Stimulated activated CD8-positive, alpha-beta memory T cell treated with anti-CD3 and anti-CD28 coated beads, Interleukin-15, amount 100 ng/mL, for 24 hours (primary cell): Measurements from ENCODE around the gene FARP1.

Experiments used
- DNase-seq: peaks from one replicate; pipeline ENCODE4 v3.0.0-alpha.2; 2020; ENCODE audit warnings: low read depth

Gene FARP1

DNA sequence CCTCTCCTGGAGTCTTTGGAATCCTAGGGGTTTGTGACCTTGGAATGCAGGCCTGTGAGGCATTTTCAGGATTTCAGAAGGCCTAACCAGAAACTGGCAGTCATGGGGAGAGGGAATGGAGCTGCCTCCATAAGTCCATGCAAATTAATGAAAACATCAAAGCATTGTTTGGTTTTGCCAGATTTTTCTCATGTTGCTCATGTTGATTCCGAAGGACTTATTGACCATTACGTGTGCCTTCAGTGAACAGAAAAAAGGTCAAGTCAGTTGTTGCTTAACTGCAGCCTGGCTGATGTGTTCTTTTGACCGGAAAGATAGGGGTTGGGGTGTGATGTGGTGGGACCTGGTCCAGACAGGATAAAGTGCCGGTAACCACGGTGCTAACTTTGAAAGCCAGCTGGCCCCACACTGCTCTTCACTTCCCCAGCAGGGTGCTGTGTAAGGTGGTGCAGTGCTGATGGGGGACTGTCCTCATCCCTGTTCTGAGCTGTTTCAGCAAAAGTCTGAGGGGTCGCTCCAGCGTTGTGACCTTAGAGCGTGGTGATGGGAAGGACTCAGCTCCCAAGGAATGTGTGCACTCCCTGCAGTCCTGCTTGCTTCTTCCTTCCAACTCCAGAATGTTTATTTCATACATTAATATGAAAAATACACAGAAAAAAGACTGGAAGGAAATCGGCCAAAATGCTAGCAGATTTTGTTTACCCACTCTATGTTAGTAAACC lies 30.7 kb downstream of the FARP1 start:
- DNase-seq = no peak

DNA sequence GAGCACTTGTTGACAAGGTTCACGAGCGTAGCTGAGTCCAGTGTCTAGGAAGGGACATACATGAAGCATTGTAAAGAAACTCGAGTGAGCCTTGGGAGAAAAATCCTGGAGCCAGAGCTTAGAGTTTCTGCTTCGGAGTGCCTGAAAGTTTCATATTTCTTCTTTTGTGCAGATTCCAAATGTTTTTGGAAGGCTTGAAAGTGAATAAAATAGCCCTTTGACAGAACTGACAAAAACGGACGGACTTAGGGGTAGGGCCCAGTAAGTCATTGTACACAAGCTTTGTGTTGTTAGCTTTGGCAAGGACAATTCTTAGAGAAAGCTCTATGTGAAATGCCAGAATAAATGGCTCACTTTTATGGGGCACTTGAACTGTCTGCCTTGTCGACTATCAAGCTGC lies 31.4 kb downstream of the FARP1 start:
- DNase-seq = no peak

DNA sequence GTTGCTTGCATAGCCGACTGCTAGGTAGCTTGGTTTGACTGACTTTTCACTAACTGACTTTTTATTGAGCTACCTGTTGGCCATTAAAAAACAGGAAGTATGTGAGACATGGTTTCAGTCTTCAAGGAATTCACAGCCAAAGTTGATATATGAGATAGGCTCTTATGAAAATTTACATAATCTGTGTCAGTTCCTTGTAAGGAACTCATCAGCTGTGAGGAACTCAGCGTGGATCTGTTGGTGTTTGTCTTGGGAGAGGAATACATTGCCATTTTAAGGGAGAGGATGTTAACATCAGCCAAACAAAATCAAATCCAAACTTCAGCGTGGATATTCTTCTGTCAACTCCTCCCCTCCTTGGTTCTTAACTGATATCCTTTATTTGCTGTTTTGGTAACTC lies 32.1 kb downstream of the FARP1 start:
- no peak for DNase-seq

DNA sequence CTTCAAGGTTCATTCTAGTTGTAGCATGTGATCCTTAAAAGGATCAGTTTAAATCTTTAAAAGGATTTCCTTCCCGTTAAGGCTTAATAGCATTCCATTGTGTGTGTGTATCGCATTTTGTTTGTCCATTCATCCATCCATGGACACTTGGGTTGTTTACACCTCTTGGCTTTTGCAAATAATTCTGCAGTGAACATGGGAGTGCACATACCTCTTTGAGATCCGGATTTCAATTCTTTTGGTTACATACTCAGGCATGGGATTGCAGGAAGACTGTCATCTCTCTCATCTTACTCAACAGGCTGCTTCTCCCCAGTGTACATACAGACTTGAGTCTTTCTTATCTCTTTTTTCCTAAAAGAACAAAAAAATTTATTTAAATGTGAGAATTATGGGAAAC lies 32.9 kb downstream of the FARP1 start:
- DNase-seq = no peak

DNA sequence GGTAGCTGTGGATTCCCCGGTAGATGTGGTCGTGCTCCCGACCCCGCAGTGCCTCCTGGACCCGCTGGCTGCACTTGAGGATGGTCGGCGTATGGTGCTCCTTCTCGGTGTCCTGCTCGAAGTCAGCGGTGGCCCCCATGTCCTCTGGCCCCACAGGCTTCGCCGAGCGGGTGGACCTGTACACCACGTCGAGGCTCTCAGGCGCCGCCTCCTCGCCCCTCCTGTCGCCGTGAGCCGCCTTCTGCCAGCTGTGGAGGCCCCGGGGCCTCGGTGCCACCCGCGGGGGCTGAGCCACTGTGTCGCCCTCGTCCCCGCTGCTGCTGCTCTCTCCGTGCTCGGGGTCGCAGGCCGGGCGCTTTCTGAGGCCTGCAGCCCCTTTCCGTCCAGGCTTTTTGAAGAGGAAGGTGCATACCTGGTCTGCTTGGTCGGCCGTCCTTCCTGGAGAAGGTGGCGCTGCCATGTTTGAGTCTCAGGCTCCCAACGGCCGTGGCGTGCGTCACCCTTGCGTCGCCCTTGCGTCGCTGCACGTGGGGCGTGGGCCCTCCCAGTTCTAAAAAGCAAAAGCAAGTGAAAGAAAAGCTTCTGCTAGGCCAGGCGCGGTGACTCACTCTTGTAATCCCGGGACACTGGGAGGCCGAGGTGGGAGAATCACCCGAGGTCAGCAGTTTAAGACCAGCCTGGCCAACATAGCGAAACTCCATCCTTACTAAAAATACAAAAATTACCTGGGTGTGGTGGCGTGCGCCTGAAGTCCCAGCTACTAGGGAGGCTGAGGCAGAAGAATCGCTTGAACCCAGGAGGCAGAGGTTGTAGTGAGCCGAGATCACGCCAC lies 34.1 kb downstream of the FARP1 start, which contains the start of gene RNF113B:
Gene RNF113B (minus strand): TSS at position 493 of the 832 bp plus-strand sequence. CDS start 33 bp downstream, at position 460.
- no peak for DNase-seq

DNA sequence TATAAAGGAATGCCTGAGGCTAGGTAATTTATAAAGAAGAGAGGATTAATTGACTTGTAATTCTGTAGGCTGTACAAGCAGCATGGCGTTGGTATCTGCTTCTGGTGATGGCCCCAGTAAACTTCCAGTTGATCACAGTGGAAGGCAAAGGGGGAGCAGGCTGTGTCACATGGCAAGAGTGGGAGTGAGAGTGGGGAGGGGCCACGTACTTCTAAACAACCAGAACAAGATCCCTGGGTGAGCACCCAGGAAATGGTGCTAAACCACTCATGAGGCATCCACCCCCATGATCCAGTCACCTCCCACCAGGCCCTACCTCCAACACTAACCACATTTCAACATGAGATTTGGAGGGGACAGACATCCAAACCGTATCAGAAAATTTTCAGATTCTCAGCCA lies 37.2 kb downstream of the FARP1 start:
- DNase-seq = no peak

DNA sequence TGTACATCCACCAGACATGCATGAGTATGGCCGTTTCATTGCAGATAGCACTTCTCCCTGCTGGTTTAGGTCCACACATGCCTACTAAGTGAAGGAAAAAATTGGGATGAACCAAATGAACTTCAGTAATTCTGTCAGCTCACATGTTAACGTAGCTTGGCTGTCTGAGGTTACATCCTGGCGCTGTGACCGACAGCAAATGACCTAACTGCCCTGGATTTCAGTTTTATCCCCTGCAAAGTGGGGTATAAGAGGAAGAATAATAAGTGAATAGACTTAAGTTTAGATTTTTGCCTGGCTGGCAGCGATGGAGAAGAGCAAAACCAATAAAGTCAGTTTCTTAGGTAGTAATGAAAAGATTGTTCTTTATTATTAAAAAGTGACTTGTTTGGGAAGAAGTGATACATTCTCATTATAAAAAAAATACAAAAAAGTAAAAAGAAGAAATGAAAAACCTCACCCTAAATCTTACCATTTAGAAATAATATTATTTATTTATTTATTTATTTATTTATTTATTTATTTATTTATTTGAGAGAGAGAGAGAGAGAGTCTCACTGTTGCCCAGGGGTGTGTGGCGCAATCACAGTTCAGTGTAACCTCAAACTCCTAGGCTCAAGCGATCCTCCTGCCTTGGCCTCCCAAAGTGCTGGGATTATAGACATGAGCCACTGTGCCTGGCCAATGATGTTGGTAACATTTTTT lies 38.4 kb downstream of the FARP1 start:
- no peak for DNase-seq

DNA sequence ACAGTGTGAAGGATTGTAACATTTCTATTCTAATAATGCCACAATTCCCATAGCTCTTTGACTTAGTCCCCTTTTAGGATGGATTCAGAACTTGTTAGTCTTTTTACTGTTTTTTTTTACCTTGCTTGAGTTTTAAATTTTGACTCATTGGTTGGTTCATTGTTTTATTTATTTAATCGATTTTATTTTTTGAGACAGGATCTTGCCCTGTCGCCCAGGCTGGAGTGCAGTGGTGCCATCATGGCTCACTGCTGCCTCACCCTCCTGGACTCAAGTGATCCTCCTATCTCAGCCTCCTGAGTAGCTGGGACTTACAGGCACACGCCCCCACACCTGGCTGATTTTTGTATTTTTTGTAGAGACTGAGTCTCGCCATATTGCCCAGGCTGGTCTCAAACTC lies 39.3 kb downstream of the FARP1 start:
- DNase-seq = no peak

DNA sequence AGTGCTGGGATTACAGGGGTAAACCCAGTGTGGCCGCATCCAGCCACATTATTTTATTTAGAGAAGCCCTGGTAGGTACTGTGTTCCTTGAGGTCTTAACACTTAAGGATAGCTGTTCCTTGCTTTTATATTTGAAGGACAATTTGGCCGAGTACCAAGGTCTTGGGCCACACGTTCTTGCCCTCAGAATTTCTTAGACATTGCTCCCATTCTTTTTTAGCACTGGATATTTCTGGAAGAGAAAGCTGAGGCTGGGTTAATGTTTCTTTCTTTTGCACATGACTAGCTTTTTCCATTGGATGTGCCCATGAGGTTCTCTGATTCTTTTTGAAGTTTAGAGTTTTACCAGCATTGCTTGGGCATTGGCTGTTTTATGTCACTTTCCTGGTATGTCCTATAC lies 39.7 kb downstream of the FARP1 start:
- DNase-seq = no peak

DNA sequence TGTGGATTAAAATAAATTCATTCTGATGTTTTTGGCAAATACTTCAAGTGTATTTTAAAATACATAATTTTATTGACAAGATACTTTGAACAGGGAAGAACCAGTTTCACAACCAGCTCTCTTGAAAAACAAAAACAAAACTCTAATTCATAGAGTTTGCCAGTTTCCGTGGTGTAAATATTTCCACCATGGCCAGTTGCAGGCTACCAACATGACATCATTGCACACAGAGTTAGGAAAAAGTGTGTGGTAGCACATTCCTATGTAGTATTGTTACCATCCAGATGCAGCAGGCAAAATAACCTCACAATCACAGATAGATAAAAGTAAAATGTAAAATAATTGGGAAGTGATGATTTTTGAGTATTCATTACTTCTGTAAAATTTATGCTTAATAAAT lies 41.9 kb downstream of the FARP1 start:
- no peak for DNase-seq

DNA sequence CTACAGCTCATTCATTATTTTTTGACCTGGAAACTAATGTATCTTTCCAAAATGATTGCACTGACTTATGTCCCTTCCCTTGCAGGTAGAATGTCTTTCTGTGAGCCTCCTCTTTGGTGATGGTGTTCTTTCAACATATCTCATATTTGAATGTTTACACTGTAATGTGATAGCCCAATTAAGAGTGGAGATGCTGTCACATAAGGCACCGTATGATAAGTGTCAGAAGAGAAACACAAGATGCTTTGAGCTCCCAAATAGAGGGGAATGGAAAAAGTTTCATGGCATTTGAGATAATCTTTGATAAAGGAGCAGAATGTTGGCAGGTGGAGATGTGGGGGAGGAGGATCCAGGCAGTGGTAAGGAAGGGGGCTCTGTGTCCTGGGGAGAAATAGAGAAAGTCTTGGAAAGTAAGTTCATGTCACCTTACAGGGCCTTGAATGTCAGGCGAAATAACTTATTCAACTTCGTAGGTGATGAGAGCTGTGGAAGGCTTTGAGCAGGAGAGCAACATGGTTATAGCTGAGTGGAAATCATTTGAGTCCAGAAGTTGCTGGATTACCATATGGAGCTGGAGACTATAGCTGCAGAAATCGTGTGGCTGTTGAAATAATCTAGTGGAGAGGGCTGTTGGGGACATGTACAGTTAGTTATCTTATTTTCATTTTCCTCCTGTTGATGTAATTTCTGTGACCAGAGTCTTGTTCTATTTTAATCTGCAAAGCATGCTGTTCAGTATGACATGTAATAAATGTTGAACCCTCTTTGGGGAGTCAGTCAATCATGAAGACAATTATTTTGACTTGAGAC lies 44.5 kb downstream of the FARP1 start:
- no peak for DNase-seq

DNA sequence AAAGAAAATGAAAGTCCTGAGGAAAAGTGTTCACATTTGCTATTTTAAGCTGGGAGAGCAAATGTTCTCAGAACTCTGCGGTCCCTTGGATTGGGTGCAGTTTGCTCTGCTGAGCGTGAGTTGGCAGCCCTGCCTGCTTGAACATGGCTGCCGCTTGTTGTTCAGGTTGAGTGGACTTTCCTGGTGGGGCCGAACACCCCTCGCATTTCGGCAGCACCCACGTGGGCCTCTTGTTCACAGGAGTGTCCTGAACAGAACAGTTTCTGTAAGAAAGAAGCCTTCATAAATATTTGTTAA lies 45.0 kb downstream of the FARP1 start:
- no peak for DNase-seq

DNA sequence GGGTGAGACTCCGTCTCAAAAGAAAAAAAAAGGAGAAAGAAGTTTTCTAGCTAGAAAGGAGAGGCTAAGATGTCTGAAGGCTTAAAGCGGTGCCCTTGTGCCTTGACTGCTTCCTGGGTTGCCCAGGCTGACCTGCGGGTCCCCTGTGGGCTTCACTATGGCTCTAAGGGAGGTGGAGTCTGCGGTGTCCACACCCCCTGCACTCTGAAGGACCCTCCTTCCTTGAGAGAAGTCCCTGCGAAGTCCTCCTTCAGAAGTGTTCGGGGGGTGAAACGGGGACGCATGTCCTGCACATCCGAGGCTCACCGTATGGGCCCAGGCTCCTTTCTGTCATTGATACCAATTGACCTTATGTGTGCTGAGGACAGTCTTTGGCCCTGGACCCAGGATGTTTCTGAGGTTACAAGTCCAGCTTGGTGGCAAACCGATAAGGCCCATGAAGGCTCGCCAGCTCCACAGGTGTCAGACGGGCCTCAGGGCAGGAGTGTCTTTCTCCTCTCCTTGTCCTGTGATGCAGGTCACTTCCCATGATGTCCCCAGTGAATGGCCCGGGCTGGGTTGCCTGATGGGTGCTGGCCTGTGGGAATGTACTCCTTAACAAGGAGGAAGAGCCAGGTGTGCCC lies 45.8 kb downstream of the FARP1 start:
- no peak for DNase-seq

DNA sequence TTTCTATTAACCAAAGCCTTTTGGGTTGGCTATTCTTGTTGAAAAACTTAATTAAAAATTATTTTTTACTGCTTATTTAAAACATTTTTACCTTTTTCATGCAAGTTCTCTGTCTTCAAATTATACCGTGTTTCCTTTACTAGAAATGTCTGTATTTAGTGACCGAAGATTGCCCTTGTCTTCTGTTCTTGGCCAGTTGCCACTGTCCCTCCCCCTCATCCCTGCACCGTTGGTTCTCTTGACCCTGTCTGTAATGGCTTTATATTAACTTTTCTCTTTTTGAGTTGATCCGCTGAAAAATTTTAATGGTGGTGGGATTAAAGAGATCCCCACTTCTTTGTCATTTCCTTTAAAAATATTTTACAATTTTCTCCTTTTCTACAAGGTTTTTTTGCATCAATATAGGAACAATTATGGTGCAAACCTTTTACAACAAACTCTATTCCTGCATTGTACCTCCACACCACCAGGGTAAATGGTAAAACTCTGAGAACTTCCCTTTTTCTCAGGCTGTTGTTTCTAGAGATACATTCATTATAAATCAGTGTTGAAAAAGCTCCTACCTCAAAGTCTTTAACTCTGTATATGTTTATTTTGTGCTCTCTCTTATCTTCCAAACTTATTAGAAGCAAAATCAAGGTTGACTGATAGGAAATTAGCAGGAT lies 47.1 kb downstream of the FARP1 start:
- DNase-seq = no peak

DNA sequence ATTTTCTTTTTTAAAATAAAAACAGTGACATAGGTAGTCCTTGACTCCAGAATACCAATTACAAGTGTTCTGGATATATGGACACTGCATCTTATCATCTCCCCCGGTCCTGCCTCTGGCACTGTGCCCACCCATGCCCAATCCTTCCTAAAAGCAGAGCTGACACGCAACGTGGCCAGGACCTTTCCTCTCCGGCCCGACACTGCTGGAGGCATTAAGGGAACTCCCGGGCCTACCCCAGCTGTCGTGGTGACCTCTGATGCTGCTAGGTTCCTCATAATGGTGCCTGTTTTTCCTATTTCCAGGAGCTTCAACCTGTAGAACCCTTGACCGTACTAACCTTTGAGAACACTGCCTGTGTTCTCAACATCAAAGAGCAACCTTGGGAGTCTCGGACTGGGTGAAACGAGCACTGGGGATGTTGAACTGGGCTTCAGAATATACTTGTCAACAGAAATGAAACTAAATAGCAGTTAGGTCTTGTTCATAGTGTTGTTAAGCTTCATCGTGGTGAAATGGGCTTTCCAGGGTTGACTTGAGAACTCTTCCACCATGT lies 48.1 kb downstream of the FARP1 start:
- DNase-seq = no peak

DNA sequence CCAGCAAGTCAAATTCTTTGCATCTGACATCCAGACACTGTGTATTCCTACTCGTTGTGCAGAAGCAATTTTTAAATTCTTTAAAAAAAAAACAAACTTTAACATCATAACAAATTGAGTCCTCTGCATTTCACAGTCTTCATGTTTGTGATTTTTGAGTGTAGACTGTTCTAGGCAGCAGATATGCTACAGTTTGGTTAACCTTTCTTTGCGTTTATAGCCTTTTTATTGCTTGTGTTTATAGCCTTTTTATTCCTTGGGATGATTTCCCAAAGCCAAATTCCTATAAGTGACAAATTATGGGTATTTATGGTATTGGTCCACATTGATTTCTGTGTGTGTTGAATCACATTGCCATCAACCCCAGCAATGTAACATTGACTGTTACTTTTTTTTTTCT lies 49.1 kb downstream of the FARP1 start:
- no peak for DNase-seq

DNA sequence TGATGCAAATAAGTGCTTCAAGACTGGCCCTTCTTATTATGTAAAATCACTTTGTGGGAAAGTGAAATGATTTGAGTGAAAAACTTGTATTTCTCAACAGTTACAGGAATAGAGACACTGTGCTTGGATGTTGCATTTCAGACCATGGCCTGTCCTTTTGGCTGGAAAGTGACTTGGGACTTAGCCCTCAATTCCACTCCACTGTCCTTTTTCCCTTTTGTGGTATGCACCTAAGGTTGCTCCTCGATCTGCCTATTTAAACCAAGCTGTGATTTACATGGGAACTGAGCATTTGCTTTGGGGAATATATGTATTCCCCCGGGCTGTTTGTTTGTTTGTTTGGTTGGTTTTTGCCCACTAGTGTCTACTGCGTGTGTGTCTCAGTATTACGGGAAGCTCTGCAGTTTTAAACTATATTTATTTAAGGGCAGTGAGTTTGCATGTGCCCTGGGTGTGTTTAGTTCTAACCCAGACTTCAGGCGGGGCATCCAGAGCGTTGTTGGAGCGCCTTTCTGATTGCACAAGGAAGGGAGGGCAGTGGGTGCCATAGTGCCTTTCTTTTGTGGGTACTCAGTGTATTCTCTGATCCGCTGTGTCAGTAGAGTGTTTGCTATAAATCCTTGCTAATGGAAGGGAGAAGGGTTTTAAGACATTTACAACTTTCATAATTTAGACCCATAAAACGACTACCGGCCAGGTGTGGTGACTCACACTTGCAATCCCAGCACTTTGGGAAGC lies 52.3 kb downstream of the FARP1 start:
- DNase-seq = no peak

DNA sequence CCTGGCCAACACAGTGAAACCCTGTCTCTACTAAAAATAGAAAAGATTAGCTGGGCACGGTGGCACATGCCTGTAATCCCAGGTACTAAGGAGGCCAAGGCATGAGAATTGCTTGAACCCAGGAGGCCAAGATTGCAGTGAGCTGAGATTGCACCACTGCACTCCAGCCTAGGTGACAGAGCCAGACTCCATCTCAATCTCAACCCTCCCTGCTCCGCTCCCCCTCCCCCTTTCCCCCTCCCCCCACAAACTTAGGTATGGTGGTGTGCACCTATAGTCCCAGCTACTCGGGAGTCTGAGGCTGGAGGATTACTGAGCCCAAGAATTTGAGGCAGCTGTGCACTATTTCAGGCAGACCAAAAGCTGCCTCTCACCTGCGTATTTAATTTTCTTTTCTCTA lies 55.8 kb downstream of the FARP1 start:
- no peak for DNase-seq

DNA sequence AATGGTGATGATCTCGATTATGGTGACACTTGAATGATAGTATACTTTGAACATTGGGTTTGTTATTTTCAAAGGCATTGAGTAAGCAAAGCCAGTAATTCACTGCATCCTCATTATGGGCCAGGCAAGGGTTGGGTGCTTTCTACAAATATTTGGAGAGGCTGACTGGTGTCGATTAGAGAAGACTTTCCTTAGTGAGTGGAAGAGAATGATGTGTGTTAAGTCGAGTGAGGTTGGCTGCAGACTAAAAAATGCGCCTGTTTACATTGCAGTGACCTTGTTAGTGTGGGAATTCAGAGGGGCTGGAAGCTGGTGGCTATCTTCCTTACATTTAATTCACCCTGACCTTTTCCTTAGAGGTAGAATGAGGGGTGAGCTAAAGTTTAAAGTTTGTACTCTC lies 56.6 kb downstream of the FARP1 start:
- DNase-seq = no peak

DNA sequence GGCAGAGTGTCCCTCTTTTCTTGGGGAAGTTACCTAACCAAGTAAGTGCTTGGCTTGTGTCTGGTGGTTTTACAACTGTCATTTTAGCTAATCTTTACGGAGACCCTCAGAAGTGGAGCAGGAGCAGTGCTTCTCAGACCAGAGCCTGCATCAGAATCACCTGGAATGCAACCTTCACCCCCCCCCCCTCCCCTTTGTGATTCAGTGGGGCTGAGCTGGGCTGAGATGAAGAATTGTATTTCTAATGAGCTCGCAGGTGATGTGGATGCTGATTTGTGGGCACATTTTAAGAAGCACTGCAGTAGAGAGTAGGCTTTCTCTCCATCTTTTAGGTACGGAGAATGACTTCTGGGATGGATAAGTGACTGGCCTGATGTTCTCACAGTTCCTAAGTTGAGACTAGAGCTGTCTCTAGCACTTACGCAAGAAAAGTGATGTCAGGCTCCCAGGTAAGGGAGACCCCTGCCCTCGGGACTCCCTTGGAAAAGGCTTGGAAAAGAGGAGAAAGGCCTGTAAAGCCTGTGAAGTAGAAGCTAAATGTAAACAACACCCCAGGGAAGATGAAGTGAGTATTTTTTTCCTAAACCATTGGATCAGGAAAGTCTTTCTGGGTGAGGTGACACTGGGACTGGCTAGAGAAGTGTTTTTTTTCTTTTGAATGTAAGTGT lies 57.5 kb downstream of the FARP1 start:
- no peak for DNase-seq
